ENCODE data around the gene EIF5B. TPM values are rescaled to one million over a fixed set of nuclear protein-coding genes. Genes with fewer than 3 reads are reported as not detected.

The EIF5B gene
- total RNA-seq, 1 donor from 2014 or later, result 87.0 TPM

GRCh38 chr2:99404039-99404796 lies 67.0 kb downstream of the EIF5B start:
- Histone ChIP-seq H3K27me3 (ENCODE audit: low read depth) (no peaks in the 10 kb centered on the region), H3K4me1 (peaks cover 41% of the 10 kb centered on the region), H3K9me3 (replicated peaks) (no peaks in the 10 kb centered on the region), H3K36me3 (peaks cover 97% of the 10 kb centered on the region), H3K4me3 (peak overlapping the region; percentile 58), H3K27ac (replicated peaks) (peak overlapping the region; percentile 76)
- intact Hi-C loops (cut with micrococcal nuclease), result no loop called here
- TF ChIP-seq, protein P1, sequence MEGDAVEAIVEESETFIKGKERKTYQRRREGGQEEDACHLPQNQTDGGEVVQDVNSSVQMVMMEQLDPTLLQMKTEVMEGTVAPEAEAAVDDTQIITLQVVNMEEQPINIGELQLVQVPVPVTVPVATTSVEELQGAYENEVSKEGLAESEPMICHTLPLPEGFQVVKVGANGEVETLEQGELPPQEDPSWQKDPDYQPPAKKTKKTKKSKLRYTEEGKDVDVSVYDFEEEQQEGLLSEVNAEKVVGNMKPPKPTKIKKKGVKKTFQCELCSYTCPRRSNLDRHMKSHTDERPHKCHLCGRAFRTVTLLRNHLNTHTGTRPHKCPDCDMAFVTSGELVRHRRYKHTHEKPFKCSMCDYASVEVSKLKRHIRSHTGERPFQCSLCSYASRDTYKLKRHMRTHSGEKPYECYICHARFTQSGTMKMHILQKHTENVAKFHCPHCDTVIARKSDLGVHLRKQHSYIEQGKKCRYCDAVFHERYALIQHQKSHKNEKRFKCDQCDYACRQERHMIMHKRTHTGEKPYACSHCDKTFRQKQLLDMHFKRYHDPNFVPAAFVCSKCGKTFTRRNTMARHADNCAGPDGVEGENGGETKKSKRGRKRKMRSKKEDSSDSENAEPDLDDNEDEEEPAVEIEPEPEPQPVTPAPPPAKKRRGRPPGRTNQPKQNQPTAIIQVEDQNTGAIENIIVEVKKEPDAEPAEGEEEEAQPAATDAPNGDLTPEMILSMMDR (IDR thresholded peaks at IDR 0.05; ENCODE audit: borderline replicate concordance), result no peak
- no peak for DNase-seq

- Histone ChIP-seq H3K4me1 (peaks cover 33% of the 10 kb centered on the region), H3K36me3 (peaks cover 96% of the 10 kb centered on the region), H3K27ac (replicated peaks) (peak overlapping the region; percentile 76), H3K27me3 (ENCODE audit: low read depth) (no peaks in the 10 kb centered on the region), H3K4me3 (peak overlapping the region; percentile 58), H3K9me3 (replicated peaks) (no peaks in the 10 kb centered on the region)
- no peak for DNase-seq
- TF ChIP-seq, protein P1 (IDR thresholded peaks at IDR 0.05; ENCODE audit: borderline replicate concordance), result no peak
- intact Hi-C loops (cut with micrococcal nuclease), result no loop called here
Measured at GRCh38 chr2:99404797-99405669, 67.8 kb downstream of the EIF5B start.

DNA sequence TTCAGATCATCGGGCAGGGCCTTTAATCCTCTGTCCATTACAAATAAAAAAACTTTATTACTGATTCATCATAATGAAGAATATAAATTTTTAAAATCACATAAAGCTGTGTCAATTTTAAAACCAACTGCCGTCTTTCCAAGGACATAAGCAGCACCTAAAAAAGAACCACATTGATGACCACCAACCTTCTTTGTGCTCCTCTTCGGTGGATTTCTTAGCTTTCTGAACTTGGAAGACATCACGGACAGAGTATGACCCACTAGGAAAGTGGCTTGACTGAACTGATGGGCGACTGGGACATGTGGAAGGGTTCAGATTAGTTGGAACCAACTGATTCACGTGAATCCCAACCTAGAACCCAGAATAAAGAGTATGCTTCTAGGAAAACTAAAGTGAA lies 68.9 kb downstream of the EIF5B start:
- Histone ChIP-seq H3K36me3 (peaks cover 96% of the 10 kb centered on the region), H3K4me1 (peaks cover 25% of the 10 kb centered on the region), H3K27ac (replicated peaks) (peak overlapping the region; percentile 76), H3K4me3 (no peak overlapping the region), H3K27me3 (ENCODE audit: low read depth) (no peaks in the 10 kb centered on the region), H3K9me3 (replicated peaks) (no peaks in the 10 kb centered on the region)
- TF ChIP-seq, protein P1 (IDR thresholded peaks at IDR 0.05; ENCODE audit: borderline replicate concordance), result no peak
- intact Hi-C loops (cut with micrococcal nuclease), result no loop called here
- no peak for DNase-seq

GRCh38 chr2:99410276-99410675 lies 73.1 kb downstream of the EIF5B start:
- no peak overlapping the region for H3K27ac ChIP-seq (replicated peaks)
- TF ChIP-seq, protein P1 (IDR thresholded peaks at IDR 0.05; ENCODE audit: borderline replicate concordance), result no peak
- intact Hi-C loops (cut with micrococcal nuclease), result no loop called here
- no peaks in the 10 kb centered on the region for H3K9me3 ChIP-seq (replicated peaks)
- H3K4me1 ChIP-seq, result peaks cover 6% of the 10 kb centered on the region
- no peak overlapping the region for H3K4me3 ChIP-seq
- peaks cover 96% of the 10 kb centered on the region for H3K36me3 ChIP-seq
- no peak for DNase-seq
- no peaks in the 10 kb centered on the region for H3K27me3 ChIP-seq (ENCODE audit: low read depth)

- peaks cover 94% of the 10 kb centered on the region for H3K36me3 ChIP-seq
Measured at GRCh38 chr2:99414566-99414965, 77.4 kb downstream of the EIF5B start.

More at GRCh38 chr2:99414566-99414965, 77.4 kb downstream of the EIF5B start:
- no peak for DNase-seq
- no peak overlapping the region for H3K4me3 ChIP-seq
- no peaks in the 10 kb centered on the region for H3K27me3 ChIP-seq (ENCODE audit: low read depth)
- intact Hi-C loops (cut with micrococcal nuclease), result no loop called here
- TF ChIP-seq, protein P1 (IDR thresholded peaks at IDR 0.05; ENCODE audit: borderline replicate concordance), result no peak
- no peak overlapping the region for H3K27ac ChIP-seq (replicated peaks)
- H3K4me1 ChIP-seq, result no peaks in the 10 kb centered on the region
- H3K9me3 ChIP-seq (replicated peaks), result no peaks in the 10 kb centered on the region
